Measurements from ENCODE around the gene AP1M1.

Gene AP1M1

DNA sequence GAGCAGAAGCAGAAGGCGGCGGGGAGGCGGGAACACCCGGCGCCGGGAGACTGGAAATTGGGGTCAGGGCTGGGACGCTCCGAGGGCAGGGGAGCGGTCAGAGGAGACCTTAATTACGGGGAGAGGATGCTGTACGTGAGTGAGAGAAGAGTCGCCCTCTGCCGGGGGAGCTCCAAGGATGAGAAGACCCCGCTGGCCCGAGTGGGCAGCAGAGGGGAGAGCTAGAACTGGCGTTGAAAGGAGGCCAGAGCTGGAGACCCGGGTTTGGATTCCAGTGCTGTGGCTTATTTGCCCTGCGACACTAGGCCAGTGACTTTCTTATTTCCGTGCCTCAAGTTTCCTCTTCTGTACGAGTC, 12.0 kb upstream of the AP1M1 start:
- no peak for DNase-seq

- DNase-seq = no peak
Measured at GRCh38 chr19:16188521-16188920, 9.2 kb upstream of the AP1M1 start.

- no peak for DNase-seq
Measured at GRCh38 chr19:16190198-16190597, 7.5 kb upstream of the AP1M1 start.

DNA sequence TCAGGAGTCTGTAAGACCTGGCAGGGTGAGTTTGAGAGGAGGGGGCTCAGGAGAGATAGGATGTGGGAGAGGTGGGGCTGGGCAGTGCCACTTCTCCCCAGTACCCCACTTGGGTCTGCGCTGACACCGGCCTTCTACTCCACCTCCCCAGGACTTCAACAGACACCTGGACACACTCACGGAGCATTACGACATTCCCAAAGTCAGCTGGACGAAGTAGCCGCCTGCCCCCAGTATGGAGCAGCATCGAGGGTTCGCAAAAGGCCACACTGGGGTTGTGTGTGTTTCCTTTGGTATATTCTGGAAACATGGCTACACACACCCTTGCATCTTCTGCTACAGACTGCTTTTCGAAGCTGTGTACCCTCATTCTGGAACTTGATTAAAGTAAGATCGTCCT, 7.0 kb upstream of the AP1M1 start:
- DNase-seq = no peak

GRCh38 chr19:16191216-16191908, 6.3 kb upstream of the AP1M1 start:
- no peak for DNase-seq

GRCh38 chr19:16193466-16193865, 4.2 kb upstream of the AP1M1 start:
- no peak for DNase-seq

DNA sequence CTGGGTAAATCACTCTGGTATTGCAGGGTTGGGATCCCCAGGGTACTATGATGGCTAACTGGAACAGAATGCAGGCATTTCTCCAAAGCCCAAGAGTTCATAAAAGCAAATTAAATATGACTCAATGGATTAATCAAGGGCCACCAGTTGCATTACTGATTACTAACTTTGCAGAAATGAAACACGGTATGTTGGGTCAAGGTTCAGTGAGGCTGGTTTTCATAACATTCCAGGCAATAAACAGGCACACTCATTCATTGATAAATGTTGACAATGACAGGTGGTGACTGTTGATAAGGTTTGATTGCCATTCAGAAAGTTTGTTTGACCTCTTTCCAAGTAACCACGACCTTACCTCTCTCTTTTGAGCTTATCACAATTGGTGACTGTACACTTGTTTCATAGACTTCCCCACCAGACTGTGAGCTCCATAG, 506 bp upstream of the AP1M1 start:
- DNase-seq = no peak

DNA sequence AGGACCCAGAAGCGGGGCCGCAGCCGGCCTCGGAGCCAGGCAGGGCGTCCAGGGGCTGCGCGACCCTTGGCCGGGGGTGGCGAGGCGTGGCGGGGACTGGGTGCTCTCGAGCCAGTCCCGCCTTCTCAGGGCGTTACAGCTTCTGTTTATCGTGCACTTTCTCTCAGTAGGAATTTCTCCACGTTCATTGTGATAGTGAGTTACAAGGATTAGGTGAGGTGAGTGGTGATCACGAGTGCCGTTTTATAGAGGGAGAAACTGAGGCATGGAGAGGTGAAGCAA, 600 bp downstream of the AP1M1 start:
- DNase-seq = no peak

DNA sequence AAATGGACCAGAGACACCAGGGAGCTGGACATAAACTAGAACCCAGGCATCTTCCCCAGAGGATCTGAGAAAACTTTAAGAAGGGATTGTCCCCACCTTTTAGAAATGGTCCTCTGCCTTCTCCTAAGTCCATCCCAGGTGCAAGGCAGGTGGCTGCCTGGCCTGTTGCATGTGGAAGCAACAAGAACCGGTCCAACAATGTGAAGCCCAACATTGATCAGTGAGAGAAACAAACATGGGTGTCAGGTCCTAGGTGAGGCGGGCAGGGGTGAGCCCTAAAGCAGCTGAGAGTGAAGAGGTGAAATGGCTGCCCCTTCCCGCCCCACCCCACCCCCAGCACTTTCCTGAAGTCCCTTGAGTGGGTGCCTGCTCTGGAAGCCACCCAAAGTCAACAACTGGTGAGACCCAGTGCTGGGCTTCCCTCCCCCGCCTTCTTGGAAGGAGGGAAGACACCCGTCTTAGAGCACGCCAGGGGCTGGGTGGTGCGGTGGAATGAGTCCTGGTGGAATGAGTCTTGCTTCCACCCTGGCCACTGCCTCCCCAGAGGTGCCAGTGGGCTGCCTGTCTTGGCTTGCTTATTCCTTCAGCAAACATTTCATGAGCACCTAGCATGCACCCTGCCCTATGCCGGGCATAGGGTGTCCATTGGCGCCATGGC, 1.7 kb downstream of the AP1M1 start:
- DNase-seq = no peak

DNA sequence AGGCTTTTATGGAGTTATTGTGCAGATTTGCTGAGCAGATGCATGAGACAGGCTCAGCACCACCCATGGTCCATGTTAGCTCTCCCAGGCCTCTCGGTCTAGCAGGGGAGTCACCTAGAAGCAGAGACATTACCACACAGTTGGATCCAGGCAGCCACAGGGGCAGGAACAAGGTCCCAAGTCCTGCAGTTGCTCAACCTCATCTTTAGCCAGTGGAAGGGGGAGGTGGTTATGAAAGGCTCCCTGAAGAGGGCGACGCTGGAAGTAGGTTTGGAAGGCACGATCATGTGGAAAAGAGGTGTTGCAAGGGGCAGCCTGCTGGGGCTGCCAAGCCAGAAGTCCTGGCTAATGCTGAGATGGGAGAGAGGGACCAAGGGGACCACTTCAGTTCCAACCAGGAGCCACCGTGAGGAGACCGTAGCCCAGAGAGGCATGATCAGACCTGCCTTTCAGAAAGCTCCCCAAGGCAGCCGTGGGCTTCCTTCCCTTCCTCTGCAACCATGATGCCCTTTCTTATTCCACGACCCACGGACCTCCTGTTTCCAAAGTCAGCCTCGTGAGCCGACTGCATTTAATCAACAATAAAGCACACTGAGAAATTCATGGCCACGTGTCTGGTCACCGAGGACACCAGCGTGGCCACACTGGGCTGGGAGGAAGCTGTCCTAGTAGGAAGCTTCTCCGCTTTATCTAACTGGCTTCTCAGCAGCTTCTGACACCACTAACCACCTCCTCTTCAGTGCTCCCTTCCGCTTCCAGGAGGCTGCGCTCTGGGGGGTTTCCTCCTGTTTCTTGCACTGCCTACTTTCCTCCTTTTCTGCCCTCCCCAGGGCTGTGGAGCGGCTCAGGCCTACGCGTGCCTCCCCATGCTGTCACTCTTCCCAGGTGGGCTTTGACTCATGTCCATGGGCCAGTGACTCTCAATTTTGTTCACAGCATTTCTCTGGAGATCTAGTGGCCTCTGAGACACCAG, 2.6 kb downstream of the AP1M1 start:
- DNase-seq = no peak

DNA sequence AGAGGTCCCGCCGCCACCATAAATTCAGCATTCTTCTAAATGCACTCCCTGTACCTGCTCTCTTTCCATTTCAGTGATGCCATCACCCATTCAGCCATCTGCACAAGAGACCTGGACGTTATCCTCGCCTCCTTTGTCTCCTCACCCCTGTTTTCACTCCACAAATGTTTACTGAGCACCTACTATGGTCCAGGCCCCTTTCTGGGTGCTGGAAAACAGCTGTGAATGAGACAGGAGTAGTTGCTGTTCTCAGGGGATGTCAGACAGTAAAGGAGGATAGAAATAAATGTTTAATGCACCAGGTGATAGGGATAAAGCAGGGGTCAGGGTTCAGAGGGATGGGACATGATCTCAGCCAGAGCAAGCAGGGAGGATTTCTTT, 3.3 kb downstream of the AP1M1 start:
- no peak for DNase-seq

GRCh38 chr19:16202320-16203255, 4.9 kb downstream of the AP1M1 start:
- DNase-seq = no peak

DNA sequence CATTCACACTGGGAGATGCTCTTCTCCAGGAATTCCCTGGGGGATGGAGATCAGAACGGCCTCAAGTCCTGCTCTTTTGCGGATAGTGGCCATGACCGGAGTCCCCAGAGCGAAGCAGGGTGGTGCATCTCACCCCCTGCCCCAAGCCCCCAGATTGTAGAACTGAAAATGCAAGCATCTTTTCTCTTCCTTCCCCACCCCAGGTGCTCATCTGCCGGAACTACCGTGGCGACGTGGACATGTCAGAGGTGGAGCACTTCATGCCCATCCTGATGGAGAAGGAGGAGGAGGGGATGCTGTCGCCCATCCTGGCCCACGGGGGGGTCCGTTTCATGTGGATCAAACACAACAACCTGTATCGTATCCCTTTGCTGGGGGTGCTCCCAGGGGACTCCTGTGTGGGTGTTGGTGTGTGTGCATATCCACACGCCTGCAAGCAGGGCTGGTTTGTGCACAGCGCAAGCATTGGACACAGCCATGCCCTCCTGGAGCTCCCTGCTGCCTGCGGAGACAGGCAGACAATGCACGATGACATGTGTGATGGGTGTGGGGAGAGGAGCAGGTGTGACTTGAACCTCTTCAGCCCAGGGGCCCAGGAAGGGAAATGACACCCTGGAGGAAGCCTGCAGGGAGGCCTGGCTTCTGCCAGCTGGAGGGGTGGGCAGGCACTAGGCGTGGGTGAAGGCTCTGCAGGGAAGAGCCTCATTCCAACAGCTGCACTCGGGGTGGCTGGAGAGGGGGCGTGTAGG, 5.7 kb downstream of the AP1M1 start:
- DNase-seq = no peak

GRCh38 chr19:16204005-16204294, 6.2 kb downstream of the AP1M1 start:
- no peak for DNase-seq

DNA sequence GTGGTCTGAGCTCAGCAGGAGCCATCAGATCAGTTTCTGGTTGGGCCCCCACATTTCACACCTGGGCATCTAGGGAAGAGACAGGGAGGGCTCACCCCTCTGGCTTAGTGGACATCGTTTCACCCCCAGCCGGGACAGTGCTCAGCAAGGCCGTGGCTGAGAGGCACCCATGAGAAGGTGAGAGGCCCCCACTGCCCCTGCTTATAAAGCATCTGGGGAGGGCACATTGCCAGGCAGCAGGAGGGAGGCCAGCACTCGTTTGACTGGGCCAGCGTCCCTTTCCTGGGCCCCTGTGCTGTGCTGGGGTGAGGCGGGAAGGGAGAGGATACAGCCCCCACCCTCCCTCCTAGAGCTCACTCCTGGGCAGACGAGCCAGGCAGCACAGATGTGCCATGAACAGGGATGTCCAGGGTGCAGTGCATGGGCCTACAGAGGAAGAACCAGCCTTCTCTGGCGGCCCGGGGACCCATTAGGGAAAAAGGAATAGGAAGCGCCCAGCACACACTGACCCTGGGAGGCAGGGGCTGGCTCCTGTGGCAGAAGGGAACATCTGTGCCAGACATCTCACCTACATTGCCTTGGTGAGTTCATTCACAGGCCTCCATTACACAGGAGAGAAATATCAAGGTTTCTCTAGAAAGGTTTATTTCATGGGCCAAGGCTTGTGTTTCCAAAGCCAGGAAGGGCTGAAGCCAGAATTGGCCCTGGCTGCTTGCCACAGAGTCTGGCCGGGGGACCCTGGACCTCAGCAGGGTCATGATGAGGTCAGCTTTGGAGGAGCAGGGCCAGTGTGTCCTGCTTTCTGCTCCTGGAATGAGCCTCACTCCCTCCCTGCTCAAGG, 7.7 kb downstream of the AP1M1 start:
- DNase-seq = no peak

DNA sequence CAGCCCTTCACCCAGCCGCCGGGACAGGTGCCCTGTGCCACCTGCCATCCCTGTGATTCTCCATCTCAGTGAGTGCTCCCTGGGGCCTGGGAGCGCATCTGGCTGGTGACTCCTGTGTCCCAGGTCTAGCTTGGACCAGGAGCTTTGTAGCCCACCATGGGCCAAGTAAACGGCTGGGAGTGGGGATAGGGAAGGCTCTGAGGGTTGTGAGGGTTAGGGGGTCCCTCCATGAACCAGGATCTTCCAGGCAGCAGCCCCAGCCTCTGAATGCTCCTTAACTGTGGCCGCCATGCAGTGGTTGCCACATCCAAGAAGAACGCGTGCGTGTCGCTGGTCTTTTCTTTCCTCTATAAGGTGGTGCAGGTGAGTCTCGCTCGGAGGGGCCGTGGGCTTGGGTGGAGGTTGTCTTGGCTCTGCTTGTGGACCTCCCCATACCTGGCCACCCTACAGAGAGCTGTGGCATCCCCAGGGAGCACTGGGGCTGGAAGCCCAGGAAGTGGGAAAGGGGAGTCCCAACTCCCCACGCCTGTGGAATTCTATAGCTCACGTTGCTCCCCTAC, 8.4 kb downstream of the AP1M1 start:
- DNase-seq = no peak

- DNase-seq = no peak
Measured at GRCh38 chr19:16206637-16207036, 8.9 kb downstream of the AP1M1 start.

- no peak for DNase-seq
Measured at GRCh38 chr19:16207063-16207462, 9.4 kb downstream of the AP1M1 start.

- no peak for DNase-seq
Measured at GRCh38 chr19:16207490-16208025, 9.8 kb downstream of the AP1M1 start.

DNA sequence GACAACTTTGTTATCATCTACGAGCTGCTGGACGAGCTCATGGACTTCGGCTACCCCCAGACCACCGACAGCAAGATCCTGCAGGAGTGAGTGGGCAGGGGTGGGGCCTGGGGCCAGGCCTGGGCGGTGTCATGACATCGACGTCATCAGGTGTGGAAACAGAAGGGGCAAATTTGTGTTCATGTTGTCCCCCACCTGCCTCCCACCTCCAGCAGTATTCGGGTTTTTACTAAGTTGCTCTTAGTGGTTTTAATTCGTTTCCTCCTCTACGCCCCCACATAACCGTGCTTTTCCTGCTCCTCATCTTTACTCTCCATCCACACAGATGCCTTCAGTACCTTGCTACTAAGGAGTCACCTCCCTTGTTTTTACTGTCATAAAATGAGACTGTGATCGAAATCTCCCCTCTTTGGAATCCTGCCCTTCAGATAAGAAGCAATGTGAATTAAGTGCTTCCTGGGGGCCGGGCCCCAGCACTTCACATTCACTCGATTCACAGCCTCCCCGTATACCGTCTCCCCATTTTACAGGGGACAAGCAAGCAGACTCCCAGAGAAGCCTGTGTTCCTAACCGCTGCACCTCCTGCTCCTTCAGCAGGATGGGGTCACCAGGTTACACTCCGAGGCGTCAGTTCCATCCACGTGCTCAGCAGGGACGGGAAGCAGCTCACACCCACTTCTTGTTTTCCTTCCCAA, 10.5 kb downstream of the AP1M1 start:
- DNase-seq = no peak
